ENCODE results near the gene BTNL2.

- no peak for TF ChIP-seq CTCF (IDR thresholded peaks at IDR 0.05; ENCODE audit: borderline replicate concordance, extremely low read depth, low read length, poor library complexity, severe bottlenecking)
- no peak for TF ChIP-seq EZH2 (IDR thresholded peaks at IDR 0.05; ENCODE audit: borderline replicate concordance, low read depth, low read length, severe bottlenecking)
Observed at GRCh38 chr6:32370505-32370904, 36.5 kb downstream of the BTNL2 start.
